ENCODE results near the gene SDR39U1.

The SDR39U1 gene

DNA sequence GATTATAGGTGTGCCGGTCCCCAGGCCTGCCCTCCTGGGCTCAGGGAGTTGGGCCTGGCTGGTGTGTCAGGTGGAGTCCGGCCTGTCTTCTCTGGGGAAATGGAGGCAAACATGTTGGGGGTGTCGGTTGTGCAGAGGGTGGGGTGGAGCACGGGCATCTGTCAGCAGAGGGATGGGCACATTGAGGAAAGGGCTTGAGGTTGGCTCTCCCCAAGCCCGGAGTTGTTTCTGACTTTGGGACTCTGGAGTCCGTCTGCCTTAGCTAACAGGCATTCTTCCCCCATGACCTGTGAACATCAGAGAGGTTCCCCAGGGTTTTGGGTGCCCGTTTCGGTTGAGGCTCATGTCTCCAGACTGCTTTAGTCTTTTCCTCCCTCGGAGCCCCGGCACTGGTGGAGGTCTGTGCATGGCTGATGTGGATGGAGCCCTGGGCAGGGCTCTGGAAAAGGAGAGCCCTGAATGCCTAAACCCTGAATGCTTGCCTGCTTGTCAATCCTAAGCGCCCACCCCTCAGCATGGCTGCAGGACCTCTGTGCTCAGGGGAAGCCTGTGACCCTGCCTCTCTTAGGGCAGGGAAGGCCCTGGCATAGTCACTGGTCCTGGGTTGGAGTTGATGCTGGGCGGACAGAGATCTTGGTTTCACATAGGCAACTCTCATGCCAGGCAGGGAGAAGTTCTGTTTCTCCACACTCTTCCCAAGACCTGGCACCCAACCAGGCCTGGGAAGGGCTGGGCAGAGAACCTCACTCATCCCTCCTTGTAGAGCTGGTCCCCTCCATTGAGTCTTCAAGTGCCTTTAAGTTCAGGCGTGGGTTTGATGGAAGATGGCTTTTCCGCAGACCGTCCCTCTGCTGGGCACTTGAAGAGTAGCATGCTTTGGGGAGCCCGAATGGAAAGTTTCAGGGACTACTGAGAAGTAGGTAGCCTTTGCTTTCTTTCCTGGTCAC is 30.9 kb downstream of the SDR39U1 start:
- DNase-seq (ENCODE audit: low read depth in 2 of 2): peak in 1 of 2 donors; percentile 10

GRCh38 chr14:24409956-24410355 is 32.6 kb downstream of the SDR39U1 start:
- DNase-seq (ENCODE audit: low read depth in 2 of 2): no peak

DNA sequence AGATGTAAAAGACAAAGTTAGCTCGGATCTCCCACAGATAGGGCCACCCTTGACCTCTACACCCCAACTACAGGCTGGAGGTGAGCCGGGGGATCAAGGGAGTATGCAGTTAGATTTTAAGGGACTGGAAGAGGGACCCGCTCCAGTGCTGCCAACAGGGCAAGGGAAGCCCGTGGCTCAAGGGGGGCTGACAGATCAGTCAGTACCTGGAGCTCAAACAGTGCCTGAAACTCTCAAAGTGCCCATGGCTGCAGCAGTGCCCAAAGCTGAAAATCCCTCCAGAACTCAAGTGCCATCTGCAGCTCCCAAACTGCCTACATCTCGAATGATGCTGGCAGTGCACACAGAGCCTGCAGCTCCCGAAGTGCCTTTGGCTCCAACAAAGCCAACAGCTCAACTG is 33.4 kb downstream of the SDR39U1 start:
- DNase-seq (ENCODE audit: low read depth in 2 of 2): no peak

DNA sequence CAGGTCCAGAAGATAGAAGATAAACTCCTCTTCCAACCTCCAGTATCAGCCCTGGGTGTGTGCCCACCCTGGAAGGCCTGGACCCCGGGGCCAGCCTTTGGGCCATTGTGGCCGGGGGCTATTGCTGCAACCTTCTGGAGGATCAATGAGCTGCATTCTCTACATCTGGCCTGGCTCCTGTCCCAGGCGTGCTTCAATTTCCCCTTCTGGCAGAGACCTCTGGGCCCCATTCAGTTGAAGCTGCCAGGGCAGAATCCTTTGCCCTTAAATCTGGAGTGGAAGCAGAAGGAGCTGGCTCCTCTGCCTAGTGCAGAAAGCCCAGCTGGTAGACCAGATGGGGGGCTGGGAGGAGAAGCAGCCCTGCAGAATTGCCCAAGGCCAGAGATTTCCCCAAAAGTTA is 33.8 kb downstream of the SDR39U1 start:
- no peak for DNase-seq (ENCODE audit: low read depth in 2 of 2)

GRCh38 chr14:24407608-24408325 is 34.8 kb downstream of the SDR39U1 start:
- no peak for DNase-seq (ENCODE audit: low read depth in 2 of 2)

DNA sequence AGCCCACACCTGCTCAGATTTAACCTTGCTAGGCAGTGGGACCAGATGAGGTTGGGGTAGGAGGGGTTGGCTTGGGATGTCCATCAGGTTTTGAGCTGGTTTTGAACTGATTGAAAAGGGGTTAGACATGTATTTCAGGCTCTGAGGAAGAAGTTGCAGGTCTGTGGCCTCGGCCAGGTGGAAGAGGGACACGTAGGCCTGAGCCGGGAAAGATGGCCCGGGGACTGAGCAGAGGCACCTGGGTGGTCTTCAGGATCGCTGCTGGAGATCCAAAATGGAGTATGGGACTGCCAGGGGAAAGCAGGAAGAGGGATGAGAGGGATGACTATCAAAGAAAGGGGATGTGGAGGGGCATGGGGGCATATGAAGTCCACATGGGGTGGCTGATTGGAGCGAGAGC is 36.2 kb downstream of the SDR39U1 start:
- DNase-seq (ENCODE audit: low read depth in 2 of 2): no peak

- DNase-seq (ENCODE audit: low read depth in 2 of 2): no peak
Measured at GRCh38 chr14:24404814-24405213, 37.8 kb downstream of the SDR39U1 start.

GRCh38 chr14:24403294-24403998 is 39.1 kb downstream of the SDR39U1 start:
- DNase-seq (ENCODE audit: low read depth in 2 of 2): no peak

GRCh38 chr14:24401810-24402702 is 40.5 kb downstream of the SDR39U1 start:
- DNase-seq (ENCODE audit: low read depth in 2 of 2): no peak

DNA sequence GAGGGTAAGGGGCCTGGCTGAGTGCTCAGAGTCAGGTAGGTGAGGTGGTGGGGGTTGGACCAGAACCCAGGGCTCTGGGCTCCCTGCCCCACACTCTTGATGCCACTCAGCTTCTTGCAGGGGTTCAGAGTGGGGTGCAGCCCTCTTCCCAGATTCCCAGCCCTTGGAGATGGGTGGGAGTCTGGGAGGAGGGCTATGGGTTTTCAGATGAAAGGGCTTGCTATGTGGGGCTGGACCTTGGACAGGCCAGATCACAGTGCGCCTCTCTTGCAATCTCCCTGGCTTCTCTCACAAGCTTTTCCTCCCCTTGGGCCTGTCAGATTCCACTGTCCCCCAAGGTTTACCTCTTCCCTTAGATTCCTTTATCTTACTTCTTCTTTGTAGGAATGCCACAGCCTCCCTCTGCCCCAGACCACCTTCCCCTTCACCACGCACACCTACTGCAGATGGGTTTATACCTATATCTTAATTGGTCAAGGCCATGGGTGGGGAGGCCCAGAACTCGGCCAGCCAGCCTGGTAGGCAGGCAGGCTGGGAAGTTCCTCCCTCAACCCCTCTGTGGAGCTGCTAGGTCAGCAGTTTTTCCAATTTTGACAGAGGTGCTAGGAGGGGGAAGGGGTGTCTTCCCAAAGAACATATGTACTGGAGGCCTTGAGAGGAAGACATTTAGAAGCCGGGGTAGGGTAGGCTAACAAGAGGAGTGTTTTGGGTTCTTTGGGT is 42.4 kb downstream of the SDR39U1 start:
- no peak for DNase-seq (ENCODE audit: low read depth in 2 of 2)

DNA sequence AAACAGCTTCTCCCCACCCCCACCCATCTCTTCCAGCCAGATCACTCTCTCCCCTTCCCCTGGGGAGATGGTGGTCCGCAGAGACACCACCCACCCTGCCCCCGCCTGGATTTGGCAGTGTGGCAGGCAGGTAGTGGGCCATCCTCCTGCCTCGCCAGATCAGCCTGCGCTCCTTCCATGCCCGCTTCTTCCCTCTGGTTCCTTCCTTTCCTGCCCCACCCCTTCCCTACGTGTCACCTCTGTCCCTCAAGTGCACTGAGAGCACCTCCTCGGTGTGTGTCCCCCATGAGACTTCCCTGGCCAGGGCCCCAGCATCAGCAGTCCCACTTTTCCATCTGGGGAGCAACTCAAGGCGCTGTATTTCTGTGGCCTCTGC is 43.1 kb downstream of the SDR39U1 start:
- DNase-seq (ENCODE audit: low read depth in 2 of 2): no peak

DNA sequence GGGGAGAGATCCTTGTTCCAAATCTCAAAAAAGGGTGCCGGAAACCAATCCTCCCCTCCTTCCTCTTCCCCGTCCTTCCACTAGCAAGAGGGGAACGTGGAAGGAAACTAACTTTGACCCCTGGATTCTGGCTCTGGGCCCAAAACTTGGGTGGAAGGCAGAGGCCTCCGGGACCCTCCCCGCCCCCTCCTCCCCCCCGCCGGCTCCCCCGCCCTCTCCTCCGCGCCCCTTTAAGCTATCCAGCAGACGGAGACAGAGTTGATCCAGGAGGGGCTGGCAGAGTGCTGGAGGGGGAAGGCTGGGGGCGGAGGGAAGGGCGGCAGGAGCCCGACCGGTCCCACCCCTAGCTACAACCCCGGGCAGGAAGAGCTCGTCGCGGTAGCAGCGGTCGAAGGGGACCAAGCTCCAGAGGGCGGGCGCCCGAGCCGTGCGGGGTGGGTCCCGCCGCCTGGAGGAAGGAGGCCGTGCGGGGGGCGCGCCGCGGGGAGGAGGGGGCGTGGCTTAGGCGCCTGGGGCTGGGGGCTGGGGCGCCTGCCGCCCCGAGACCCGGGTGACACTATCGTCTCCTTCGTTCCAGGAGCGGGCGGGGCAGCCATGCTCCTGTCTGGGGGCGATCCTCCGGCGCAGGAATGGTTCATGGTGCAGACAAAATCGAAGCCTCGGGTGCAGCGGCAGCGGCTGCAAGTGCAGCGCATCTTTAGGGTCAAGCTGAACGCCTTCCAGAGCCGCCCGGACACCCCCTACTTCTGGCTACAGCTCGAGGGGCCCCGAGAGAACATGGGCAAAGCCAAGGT is 43.7 kb downstream of the SDR39U1 start, which contains the start of gene NYNRIN:
Gene NYNRIN, plus strand, starts transcription at position 351 of the 794 bp plus-strand sequence. Its CDS starts 244 bp downstream, at position 595.
- DNase-seq (ENCODE audit: low read depth in 2 of 2): no peak

- DNase-seq (ENCODE audit: low read depth in 2 of 2): no peak
Measured at GRCh38 chr14:24398293-24398652, 44.3 kb downstream of the SDR39U1 start.

DNA sequence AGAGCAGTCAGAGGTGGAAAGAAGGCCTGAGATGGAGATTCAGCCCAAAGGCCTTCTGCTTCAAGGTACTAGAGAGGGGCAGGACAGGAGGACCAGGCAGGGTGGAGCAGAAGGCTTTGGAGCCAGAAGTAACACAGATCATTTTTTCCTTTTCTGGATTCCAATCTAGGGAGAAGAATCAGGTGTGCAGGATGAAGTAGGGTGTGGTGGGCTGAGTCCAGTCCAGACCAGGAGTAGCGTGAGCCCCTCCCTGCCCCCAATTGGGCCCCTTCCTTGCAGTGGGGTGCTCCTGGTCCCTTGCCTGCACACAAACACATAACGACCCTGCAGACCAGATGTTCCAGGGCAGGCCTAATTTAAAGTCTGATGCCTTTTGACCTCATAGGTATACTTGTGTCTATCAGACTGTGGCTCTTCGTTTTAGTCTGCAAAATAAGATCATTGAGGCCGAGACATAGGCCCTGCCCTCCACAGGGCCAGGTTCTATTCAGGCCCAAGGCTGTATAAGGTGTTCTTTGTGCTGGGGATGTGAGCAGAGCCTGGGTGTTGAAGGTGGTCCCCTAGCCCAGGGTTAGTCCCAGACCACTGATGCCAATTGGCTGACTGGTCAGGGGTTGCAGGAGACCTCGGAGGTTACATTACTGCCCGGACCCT is 44.8 kb downstream of the SDR39U1 start:
- DNase-seq (ENCODE audit: low read depth in 2 of 2): no peak

GRCh38 chr14:24395609-24396582 is 46.7 kb downstream of the SDR39U1 start:
- DNase-seq (ENCODE audit: low read depth in 2 of 2): no peak

DNA sequence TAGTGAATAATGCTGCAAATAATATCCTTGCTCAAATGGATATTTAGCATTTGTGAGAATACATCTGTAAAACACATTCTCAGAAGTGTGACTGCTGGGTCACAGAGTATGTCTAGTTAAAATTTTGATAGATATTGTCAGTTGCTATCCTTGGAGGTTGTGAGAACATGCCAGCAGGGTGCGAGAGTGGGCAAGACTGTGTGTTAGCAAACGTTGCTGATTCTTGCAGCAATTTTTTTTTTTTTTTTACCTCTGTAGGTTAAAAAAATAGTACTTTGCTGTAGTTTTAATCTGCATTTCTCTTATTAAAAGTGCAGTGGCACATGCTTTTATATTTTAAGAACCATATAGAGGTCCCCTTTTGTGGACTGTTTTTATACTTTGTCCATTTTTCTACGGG is 48.3 kb downstream of the SDR39U1 start:
- DNase-seq (ENCODE audit: low read depth in 2 of 2): no peak

- no peak for DNase-seq (ENCODE audit: low read depth in 2 of 2)
Measured at GRCh38 chr14:24392325-24393091, 50.1 kb downstream of the SDR39U1 start.
